CD4-positive, alpha-beta T cell treated with Interleukin-2 at 100 ng/mL for 4 hours (primary cell): ENCODE measurements around the gene SLC43A1.

Experiments
- DNase-seq: peaks from one replicate; pipeline ENCODE4 v3.0.0-alpha.2; 2020; ENCODE audit warnings: low spot score

Gene SLC43A1

GRCh38 chr11:57527056-57527631 is 11.6 kb upstream of the SLC43A1 start:
- peak; percentile 77 for DNase-seq

DNA sequence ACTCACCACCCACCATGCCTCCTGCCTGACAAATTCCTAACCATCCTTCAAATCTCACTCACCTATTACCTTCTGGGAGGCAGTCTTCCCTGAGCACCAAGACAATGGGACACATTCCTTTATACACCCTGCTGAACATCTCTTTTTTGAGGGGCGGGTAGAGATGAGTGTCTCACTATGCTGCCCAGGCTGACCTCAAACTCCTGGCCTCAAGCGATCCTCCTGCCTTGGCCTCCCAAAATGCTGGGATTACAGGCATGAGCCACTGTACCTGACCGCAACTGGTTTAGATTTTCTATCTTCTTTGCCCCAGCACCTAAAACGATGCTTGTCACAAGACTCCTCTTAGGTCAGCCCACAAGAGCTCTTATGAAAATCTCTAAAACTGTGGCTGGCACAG is 7.9 kb upstream of the SLC43A1 start:
- DNase-seq, result no peak

- DNase-seq, result no peak
Measured at GRCh38 chr11:57521116-57521515, 5.6 kb upstream of the SLC43A1 start.

- no peak for DNase-seq
Measured at GRCh38 chr11:57516061-57516443, 550 bp upstream of the SLC43A1 start.

GRCh38 chr11:57514538-57515331 is 767 bp downstream of the SLC43A1 start:
- peak; percentile 31 for DNase-seq

GRCh38 chr11:57513911-57514537 is 1.5 kb downstream of the SLC43A1 start:
- DNase-seq, result no peak

GRCh38 chr11:57513452-57513795 is 2.1 kb downstream of the SLC43A1 start:
- no peak for DNase-seq

DNA sequence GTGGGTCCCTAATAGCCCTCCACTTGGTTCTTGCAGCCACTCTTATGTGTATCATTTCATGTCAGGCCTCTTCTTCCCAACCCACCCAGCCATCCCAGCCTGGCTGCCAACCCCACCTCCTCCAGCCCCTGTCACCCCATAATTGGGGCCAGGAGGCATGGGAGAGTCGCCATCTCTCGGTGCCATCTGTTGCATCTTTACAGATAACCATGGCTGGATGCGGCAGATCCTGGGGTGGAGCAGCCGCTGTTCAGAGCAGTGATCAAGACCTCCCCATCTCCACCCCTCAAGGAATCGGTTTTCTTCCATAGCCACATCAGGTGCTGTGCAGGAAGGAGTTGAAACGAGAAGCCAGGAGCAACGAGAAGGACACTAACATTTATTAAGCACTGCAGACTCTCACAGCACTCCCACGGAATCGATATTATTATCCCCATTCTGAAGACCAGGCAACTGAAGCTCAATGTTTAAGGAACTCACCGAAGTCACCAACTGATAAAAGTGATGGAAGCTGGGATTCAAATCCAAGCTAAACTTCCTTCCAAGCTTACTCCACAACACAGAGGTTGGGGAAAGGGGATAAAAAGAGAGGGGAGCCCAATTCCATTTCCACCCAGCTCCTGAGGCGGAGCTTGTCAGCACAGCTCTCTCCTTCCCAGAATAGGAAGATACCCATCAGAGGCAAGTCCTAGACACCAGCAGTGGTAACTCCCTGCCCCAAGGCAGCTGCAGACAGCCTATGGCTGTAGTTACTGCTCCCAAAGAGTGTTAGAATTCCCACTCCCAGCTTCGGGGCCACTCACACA is 2.7 kb downstream of the SLC43A1 start:
- DNase-seq, result no peak

DNA sequence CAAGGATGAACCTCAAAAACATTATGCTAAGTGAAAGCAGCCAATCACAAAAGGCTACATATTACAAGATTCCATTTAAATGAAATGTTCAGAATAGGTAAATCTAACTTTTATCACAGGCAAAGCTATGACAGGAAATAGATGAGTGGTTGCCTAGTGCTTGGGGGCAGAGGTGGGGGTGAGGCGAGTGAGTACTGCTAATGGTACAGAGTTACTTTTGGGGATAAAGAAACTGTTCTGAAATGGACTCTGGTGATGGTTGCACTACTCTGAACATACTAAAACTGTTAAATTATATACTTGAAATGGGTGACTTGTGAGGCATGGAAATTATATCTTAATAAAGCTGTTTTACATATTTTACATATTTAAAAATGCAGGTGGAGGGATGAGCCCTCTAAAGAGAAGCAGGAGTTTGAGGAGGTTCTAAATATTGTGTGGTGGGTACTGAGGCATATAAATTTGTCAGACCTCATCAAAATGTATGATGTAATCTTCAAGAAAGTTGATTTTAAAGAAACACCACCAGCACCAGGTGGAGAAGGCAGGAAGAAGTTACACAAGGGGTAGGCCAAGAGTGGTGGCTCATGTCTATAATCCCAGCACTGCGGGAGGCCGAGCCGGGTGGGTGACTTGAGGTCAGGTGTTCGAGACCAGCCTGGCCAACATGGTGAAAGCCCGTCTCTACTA is 3.6 kb downstream of the SLC43A1 start:
- DNase-seq, result no peak

GRCh38 chr11:57508341-57509170 is 6.9 kb downstream of the SLC43A1 start:
- DNase-seq, result no peak

GRCh38 chr11:57506522-57506921 is 9.0 kb downstream of the SLC43A1 start:
- no peak for DNase-seq

GRCh38 chr11:57504511-57504910 is 11.0 kb downstream of the SLC43A1 start:
- no peak for DNase-seq

DNA sequence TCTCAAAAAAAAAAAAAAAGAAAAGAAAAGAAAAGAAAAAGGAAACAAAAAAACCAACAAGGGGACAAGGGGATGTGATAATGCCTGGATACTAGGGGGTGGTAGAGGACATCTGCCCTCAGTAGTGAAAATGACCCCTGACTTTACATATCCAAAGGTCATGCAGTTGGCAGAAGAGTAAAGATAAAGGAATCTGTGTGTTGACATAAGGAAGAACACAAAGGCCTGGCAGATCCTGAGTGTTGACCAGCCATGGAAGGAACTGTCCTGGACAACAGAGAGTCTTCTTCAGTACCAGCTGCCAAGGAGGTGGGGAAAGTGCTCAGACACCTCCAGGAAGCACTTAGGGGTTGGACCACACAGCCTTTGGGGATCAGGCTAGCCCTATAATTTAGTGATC is 12.6 kb downstream of the SLC43A1 start:
- DNase-seq, result no peak

- DNase-seq, result no peak
Measured at GRCh38 chr11:57502376-57502775, 13.1 kb downstream of the SLC43A1 start.

DNA sequence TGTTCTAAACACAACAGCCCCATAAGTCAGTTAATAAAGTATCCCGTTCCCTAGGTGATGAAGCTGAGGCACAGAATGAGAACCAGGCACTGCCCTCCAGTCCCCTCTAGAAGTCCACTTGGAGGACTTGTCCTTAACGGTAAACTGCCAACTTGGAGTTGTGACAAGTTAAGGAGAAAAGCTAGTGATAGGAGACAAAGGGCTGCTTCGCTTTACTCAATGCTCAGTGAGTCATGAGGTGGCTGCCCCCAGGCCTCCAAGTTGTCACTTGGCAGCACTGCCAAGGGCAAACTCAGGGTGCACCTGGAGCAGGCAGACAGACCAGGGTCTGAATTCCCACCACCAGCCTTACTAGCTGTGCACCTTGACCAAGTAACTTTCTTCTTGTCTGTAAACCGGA is 13.5 kb downstream of the SLC43A1 start:
- no peak for DNase-seq

GRCh38 chr11:57500926-57501325 is 14.6 kb downstream of the SLC43A1 start:
- no peak for DNase-seq

- no peak for DNase-seq
Measured at GRCh38 chr11:57500515-57500914, 15.0 kb downstream of the SLC43A1 start.

DNA sequence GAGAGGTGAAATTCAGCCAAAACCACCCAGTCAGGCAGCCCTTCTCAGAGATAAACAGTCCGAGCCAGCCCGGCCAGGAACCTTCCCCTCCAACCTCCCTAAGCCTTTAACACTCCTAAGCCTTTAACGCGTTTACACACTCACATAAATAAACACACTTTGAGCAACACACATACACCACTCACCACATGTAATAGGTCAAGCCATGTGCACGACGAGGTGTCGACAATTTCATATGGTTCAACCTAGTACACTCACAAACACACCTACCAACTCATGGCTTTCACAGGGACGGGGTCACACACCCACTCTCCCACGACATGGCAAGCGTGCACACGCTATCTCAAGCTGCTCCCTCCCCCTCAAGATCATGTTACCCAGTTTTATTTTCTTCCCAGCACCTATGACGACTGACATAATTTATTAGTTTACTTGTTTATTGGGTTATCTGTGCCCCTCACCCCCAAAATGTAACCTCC is 15.5 kb downstream of the SLC43A1 start:
- DNase-seq, result no peak

- no peak for DNase-seq
Measured at GRCh38 chr11:57499413-57499982, 16.0 kb downstream of the SLC43A1 start.

- DNase-seq, result no peak
Measured at GRCh38 chr11:57498540-57498939, 17.0 kb downstream of the SLC43A1 start.
